H1 (cell line): ENCODE results near the gene RIPOR2. TPM values are rescaled to one million over a fixed set of nuclear protein-coding genes. Genes with fewer than 3 reads are reported as not detected.

Source experiments
- CTCF ChIA-PET: fragments of 300-600 bp; sonication (Branson Sonifier 250); formaldehyde crosslinking; loops from one replicate; lab custom pipeline; 2021; ENCODE audit not compliant: partially characterized antibody; lab: Charles Lee
- POLR2A ChIA-PET: fragments of 300-600 bp; sonication (Branson Sonifier 250); formaldehyde crosslinking; loops from one replicate; lab custom pipeline; 2021; ENCODE audit warnings: inconsistent platforms; ENCODE audit not compliant: partially characterized antibody; lab: Charles Lee
- DNase-seq, 2 experiments: peaks; one replicate each; pipeline versions ENCODE4 v3.0.0 to v3.0.0-alpha.2; 2010 to 2022; ENCODE audit warnings: low spot score in 2 of 2, low read depth in 1 of 2, mixed read lengths in 1 of 2
- FAIRE-seq: peaks from 2 replicates; lab custom pipeline; 2011; peaks lifted over from hg19 to GRCh38; lab: Jason Lieb, UNC
- H2AFZ ChIP-seq: 2 replicates; pipeline ENCODE4 v1.8.1; 2012; ENCODE audit warnings: low read length, inconsistent platforms
- H2AK5ac ChIP-seq: 2 replicates; pipeline ENCODE4 v1.6.1; 2013; ENCODE audit warnings: low read depth, low read length
- H2BK120ac ChIP-seq: replicated peaks from 2 replicates; pipeline ENCODE3; 2013; ENCODE audit warnings: low read depth, low read length, inconsistent platforms
- H2BK12ac ChIP-seq: 2 replicates; pipeline ENCODE4 v1.6.1; 2013; ENCODE audit warnings: low read depth, low read length
- H2BK15ac ChIP-seq: 2 replicates; pipeline ENCODE4 v1.6.1; 2013; ENCODE audit warnings: low read length
- H2BK20ac ChIP-seq: 2 replicates; pipeline ENCODE4 v1.6.1; 2013; ENCODE audit warnings: low read length
- H2BK5ac ChIP-seq: 2 replicates; pipeline ENCODE4 v1.6.1; 2013; ENCODE audit warnings: low read depth, low read length
- H3K14ac ChIP-seq: 2 replicates; pipeline ENCODE4 v1.6.1; 2013; ENCODE audit warnings: inconsistent platforms; ENCODE audit not compliant: insufficient read length
- H3K18ac ChIP-seq: 2 replicates; pipeline ENCODE4 v1.6.1; 2013; ENCODE audit warnings: low read length; ENCODE audit errors: extremely low read depth
- H3K23ac ChIP-seq: 2 replicates; pipeline ENCODE4 v1.6.1; 2013; ENCODE audit warnings: inconsistent platforms; ENCODE audit not compliant: insufficient read length
- H3K23me2 ChIP-seq: 2 replicates; pipeline ENCODE4 v1.6.1; 2013; ENCODE audit warnings: low read depth, low read length
- H3K27ac ChIP-seq: 2 replicates; pipeline ENCODE4 v1.6.1; 2011; ENCODE audit warnings: low read depth, low read length, inconsistent platforms
- H3K27me3 ChIP-seq, 4 experiments: replicated peaks in 1 of 4; 1 replicate in 1 of 4; 2 replicates in 3 of 4; pipeline versions ENCODE4 v1.6.1 to v1.8.1; 2011 to 2013; ENCODE audit warnings: low read length in 3 of 4, mild to moderate bottlenecking in 3 of 4, inconsistent platforms in 2 of 4, mixed read lengths in 2 of 4, moderate library complexity in 1 of 4; ENCODE audit not compliant: control insufficient read depth in 3 of 4, insufficient read depth in 3 of 4; ENCODE audit errors: extremely low read depth in 1 of 4
- H3K36me3 ChIP-seq, 4 experiments: 2 replicates each; pipeline versions ENCODE4 v1.6.1 to v1.8.1; 2011 to 2013; ENCODE audit warnings: mild to moderate bottlenecking in 4 of 4, low read length in 3 of 4, moderate library complexity in 2 of 4, control low read depth in 1 of 4, inconsistent platforms in 1 of 4; ENCODE audit not compliant: insufficient read depth in 4 of 4, control insufficient read depth in 2 of 4
- H3K4ac ChIP-seq: replicated peaks from 2 replicates; pipeline ENCODE3; 2013; ENCODE audit warnings: low read length, low read depth, mixed read lengths, inconsistent platforms; ENCODE audit not compliant: insufficient read length
- H3K4me1 ChIP-seq, 4 experiments: replicated peaks in 1 of 4; 1 replicate in 1 of 4; 2 replicates in 3 of 4; pipeline versions ENCODE4 v1.6.1 to v1.8.1; 2011 to 2013; ENCODE audit warnings: low read length in 3 of 4, inconsistent platforms in 2 of 4, mixed read lengths in 1 of 4; ENCODE audit not compliant: insufficient read depth in 4 of 4, control insufficient read depth in 3 of 4
- H3K4me2 ChIP-seq, 2 experiments: 2 replicates each; pipeline versions ENCODE4 v1.6.1 to v1.8.1; 2011 to 2013; ENCODE audit warnings: low read depth in 2 of 2, low read length in 2 of 2, control low read depth in 1 of 2, inconsistent platforms in 1 of 2, mild to moderate bottlenecking in 1 of 2; ENCODE audit not compliant: insufficient read depth in 1 of 2
- H3K4me3 ChIP-seq, 4 experiments: fragments of 200-600, 300-600 bp in 1 of 4; sonication (generic), shearing (Covaris generic), sonication (Bioruptor Twin) in 1 of 4; 2 replicates each; pipeline versions ENCODE4 v1.5.1 to v1.8.1; 2011 to 2016; ENCODE audit warnings: low read length in 4 of 4, low read depth in 3 of 4, control low read depth in 2 of 4, inconsistent platforms in 2 of 4, mild to moderate bottlenecking in 2 of 4, mixed read lengths in 1 of 4, moderate library complexity in 1 of 4; ENCODE audit not compliant: insufficient read depth in 2 of 4; ENCODE audit errors: extremely low read depth in 1 of 4
- H3K56ac ChIP-seq: replicated peaks from 2 replicates; pipeline ENCODE3; 2013; ENCODE audit warnings: low read depth, mild to moderate bottlenecking, mixed read lengths, low read length, inconsistent platforms; ENCODE audit not compliant: insufficient read length
- H3K79me1 ChIP-seq: 2 replicates; pipeline ENCODE4 v1.6.1; 2013; ENCODE audit warnings: low read depth, low read length, control low read depth
- H3K79me2 ChIP-seq, 2 experiments: 2 replicates each; pipeline versions ENCODE4 v1.6.1 to v1.8.1; 2012 to 2013; ENCODE audit warnings: low read length in 2 of 2, mild to moderate bottlenecking in 2 of 2, inconsistent platforms in 1 of 2; ENCODE audit not compliant: insufficient read depth in 2 of 2, control insufficient read depth in 1 of 2
- H3K9ac ChIP-seq, 4 experiments: replicated peaks in 1 of 4; 1 replicate in 1 of 4; 2 replicates in 3 of 4; pipeline versions ENCODE4 v1.6.1 to v1.8.1; 2011 to 2013; ENCODE audit warnings: low read depth in 3 of 4, low read length in 3 of 4, control low read depth in 2 of 4, mild to moderate bottlenecking in 2 of 4, moderate library complexity in 2 of 4, inconsistent platforms in 1 of 4; ENCODE audit errors: extremely low read depth in 1 of 4
- H3K9me3 ChIP-seq, 2 experiments: 2 replicates each; pipeline versions ENCODE4 v1.6.1 to v1.8.1; 2012 to 2013; ENCODE audit warnings: mild to moderate bottlenecking in 2 of 2, moderate library complexity in 2 of 2, control low read depth in 1 of 2, inconsistent platforms in 1 of 2, low read depth in 1 of 2, low read length in 1 of 2, mixed read lengths in 1 of 2; ENCODE audit not compliant: insufficient read depth in 2 of 2
- H4K20me1 ChIP-seq, 2 experiments: replicated peaks in 1 of 2; 2 replicates each; pipeline versions ENCODE3 to v1.8.1; 2011 to 2013; ENCODE audit warnings: inconsistent platforms in 2 of 2, low read length in 2 of 2, mild to moderate bottlenecking in 1 of 2; ENCODE audit not compliant: insufficient read depth in 2 of 2, control insufficient read depth in 1 of 2
- H4K5ac ChIP-seq: 2 replicates; pipeline ENCODE4 v1.6.1; 2013; ENCODE audit warnings: low read length, low read depth, mixed read lengths, inconsistent platforms; ENCODE audit not compliant: insufficient read length
- H4K8ac ChIP-seq: 2 replicates; pipeline ENCODE4 v1.8.0; 2013; ENCODE audit warnings: mild to moderate bottlenecking, moderate library complexity, low read length, inconsistent platforms; ENCODE audit not compliant: insufficient read depth; ENCODE audit errors: extremely low read depth
- H4K91ac ChIP-seq: replicated peaks from 2 replicates; pipeline ENCODE3; 2013; ENCODE audit warnings: low read length, mixed read lengths, inconsistent platforms; ENCODE audit not compliant: insufficient read length
- ATF3 ChIP-seq: IDR thresholded peaks from 2 replicates; pipeline ENCODE4 v1.6.1; 2011; ENCODE audit warnings: low read depth, mild to moderate bottlenecking, low read length; ENCODE audit not compliant: insufficient read depth
- CBX5 ChIP-seq: fragments of 300-800, 300-1000 bp; sonication (generic); IDR thresholded peaks from 2 replicates; pipeline ENCODE4 v1.7.1; 2016; ENCODE audit warnings: antibody characterized with exemption, low read length, low read depth
- CHD2 ChIP-seq: IDR thresholded peaks from 2 replicates; pipeline ENCODE4 v1.6.1; 2012; ENCODE audit warnings: low read length, improper control_type of control experiment
- GABPA ChIP-seq: IDR thresholded peaks from 2 replicates; pipeline ENCODE4 v1.6.1; 2011; ENCODE audit warnings: mild to moderate bottlenecking, low read length, moderate library complexity, borderline replicate concordance; ENCODE audit not compliant: insufficient read depth
- HDAC2 ChIP-seq, 2 experiments: fragments of 300-600 bp in 1 of 2; sonication (generic) in 1 of 2; IDR thresholded peaks; 2 replicates each; pipeline ENCODE4 v1.6.1; 2011 to 2012; ENCODE audit warnings: low read depth in 2 of 2, low read length in 2 of 2, mild to moderate bottlenecking in 2 of 2, moderate library complexity in 2 of 2, borderline replicate concordance in 1 of 2, inconsistent platforms in 1 of 2
- KDM5A ChIP-seq: fragments of 200-600 bp; IDR thresholded peaks from 2 replicates; pipeline ENCODE4 v1.7.1; 2012; ENCODE audit warnings: mild to moderate bottlenecking, low read length, inconsistent platforms, mixed read lengths
- POLR2A ChIP-seq, 2 experiments: IDR thresholded peaks; 1 replicate in 1 of 2; 2 replicates in 1 of 2; pipeline ENCODE4 v1.6.1; 2011; ENCODE audit warnings: low read depth in 2 of 2, low read length in 2 of 2, mild to moderate bottlenecking in 2 of 2; ENCODE audit errors: control extremely low read depth in 1 of 2
- TBP ChIP-seq: IDR thresholded peaks from 2 replicates; pipeline ENCODE4 v1.6.1; 2011; ENCODE audit warnings: low read depth, low read length, improper control_type of control experiment
- ZNF274 ChIP-seq: IDR thresholded peaks from 2 replicates; pipeline ENCODE4 v1.7.0; 2012; ENCODE audit warnings: low read length, borderline replicate concordance; ENCODE audit errors: extremely low read depth
- WGBS, 2 experiments: shearing (Covaris generic) in 1 of 2; methylation state at CpG; one replicate each; pipeline versions ENCODE4 v1.1.6 to v1.1.7; 2013 to 2015; ENCODE audit warnings: low lambda C conversion rate in 2 of 2, mixed read lengths in 2 of 2, inconsistent platforms in 1 of 2, low coverage in 1 of 2, missing lambda C conversion rate in 1 of 2; ENCODE audit not compliant: insufficient replicate concordance in 2 of 2, insufficient coverage in 1 of 2, insufficient read length in 1 of 2; ENCODE audit errors: extremely low coverage in 1 of 2, missing lambda C conversion rate in 1 of 2; 5-methylcytosine and 5-hydroxymethylcytosine counted together
- polyA plus RNA-seq, 7 experiments: library from polyadenylated mRNA; depleted of rRNA in 3 of 7; stranded (reverse) in 5 of 7; unstranded in 2 of 7; fragments of >200 nt in 5 of 7; fragments of 200-250 nt in 2 of 7; gene quantifications; 1 replicate in 5 of 7; 2 replicates in 1 of 7; 4 replicates in 1 of 7; pipeline versions ENCODE4 v1.2.1 to v1.2.3, GENCODE V29; 2011 to 2013; ENCODE audit warnings: missing spikeins in 2 of 7, mixed read lengths in 2 of 7
- total RNA-seq: library from RNA; stranded (reverse); fragmentation: NEBNext Ultra II Directional; extraction: Animal tissue kit (Norgen Biotek cat#: 25700); gene quantifications from 2 replicates; pipeline ENCODE4 v1.2.1, GENCODE V29; 2021

RIPOR2 gene
- total and polyA plus RNA-seq, 2 of the 8 experiments (the other 6 are each of a cell fraction or from before 2014, with no cell fraction given) = 16.7 to 45.6 TPM

- WGBS, 2 experiments = 96% methylated on average over 6 of the region's 6 CpGs; no CpG with 5 or more reads in 1 of the 2 experiments
Observed at GRCh38 chr6:24963887-24964570, 28.3 kb upstream of the RIPOR2 start.

More at GRCh38 chr6:24963887-24964570, 28.3 kb upstream of the RIPOR2 start:
- Histone ChIP-seq H3K9ac (no peak overlapping the region), H3K9me3 (0 out of 4 replicates have a peak, but pooled peaks cover 0 to 2% of the 10 kb centered on the region in 2 experiments), H4K20me1 (no peaks in the 10 kb centered on the region), H2BK20ac (0 out of 2 replicates have a peak overlapping the region, but pooled peaks have one; percentile 19), H3K4me3 (no peak overlapping the region), H2AK5ac (no peak overlapping the region), H2AFZ (no peak overlapping the region), H2BK120ac (no peak overlapping the region), H3K79me1 (no peaks in the 10 kb centered on the region), H2BK15ac (no peak overlapping the region), H2BK12ac (no peak overlapping the region), H3K18ac (no peak overlapping the region), H3K23me2 (peaks cover 2% of the 10 kb centered on the region; the same call in 1 of the 2 replicates), H3K4me2 (no peak overlapping the region), H3K23ac (no peak overlapping the region), H3K4me1 (peaks cover 0 to 5% (median 2%) of the 10 kb centered on the region in 4 experiments; a peak in 2 of 7 replicates), H2BK5ac (no peak overlapping the region), H3K27ac (no peak overlapping the region), H3K14ac (no peak overlapping the region), H4K5ac (no peak overlapping the region), H4K91ac (no peak overlapping the region), H3K79me2 (no peaks in the 10 kb centered on the region), H3K36me3 (no peaks in the 10 kb centered on the region), H3K27me3 (no peaks in the 10 kb centered on the region), H4K8ac (no peak overlapping the region), H3K4ac (no peak overlapping the region), H3K56ac (no peak overlapping the region)
- ChIA-PET POLR2A (interaction anchor here (1.2 to 2.9 kb wide), 2 partner anchors 16 to 27 kb away, joined by 4 to 11 read pairs; no protein-coding TSS in a partner anchor), CTCF (interaction anchor here (1.1 to 3.6 kb wide), 6 partner anchors 9 to 79 kb away, joined by 3 to 15 read pairs (median 4); no protein-coding TSS in a partner anchor)
- no peak for TF ChIP-seq ATF3
- TF ChIP-seq CHD2 = no peak
- TF ChIP-seq POLR2A (IDR thresholded peaks at IDR 0.05; ENCODE audit: control extremely low read depth in 1 of 2, low read depth in 2 of 2, low read length in 2 of 2) = no peak
- no peak for TF ChIP-seq TBP
- no peak for TF ChIP-seq HDAC2 (IDR thresholded peaks at IDR 0.05; ENCODE audit: borderline replicate concordance in 1 of 2, low read depth in 2 of 2, low read length in 2 of 2)
- no peak for TF ChIP-seq GABPA
- no peak for TF ChIP-seq ZNF274
- no peak for TF ChIP-seq KDM5A
- no peak for TF ChIP-seq CBX5
- FAIRE-seq (no peak), DNase-seq (no peak)
